MM.1S (cell line): ENCODE results near the gene ACTN1.

ENCODE experiments used
- CTCF ChIP-seq: fragments of 300-600 bp; sonication (generic); IDR thresholded peaks from 2 replicates; pipeline ENCODE4 v1.5.1; 2016; ENCODE audit warnings: antibody characterized with exemption, low read length, mixed read lengths
- EZH2phosphoT487 ChIP-seq: fragments of 300-600 bp; sonication (generic); IDR thresholded peaks from 2 replicates; pipeline ENCODE4 v1.6.1; 2018; ENCODE audit warnings: antibody characterized with exemption, low read length

DNA sequence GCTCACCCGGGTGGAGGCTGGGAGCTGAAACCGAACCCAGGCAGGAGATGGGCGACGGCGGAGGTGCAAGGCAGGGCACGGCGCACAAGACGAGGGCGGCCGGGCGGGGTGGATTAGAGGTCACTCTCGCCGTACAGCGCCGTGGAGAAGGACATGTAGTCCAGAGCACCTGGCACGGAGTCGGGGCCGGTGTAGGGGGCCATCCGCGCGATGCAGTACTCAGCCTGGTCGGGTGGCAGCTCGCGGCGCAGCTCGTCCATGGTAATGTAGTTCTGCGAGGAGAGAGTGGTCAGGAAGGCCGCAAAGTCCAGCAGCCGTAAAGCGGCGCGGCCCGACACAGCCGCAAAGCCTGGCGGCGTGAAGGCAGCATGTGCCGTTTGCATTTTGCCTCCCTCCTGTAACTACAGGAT lies 104.4 kb downstream of the ACTN1 start:
- TF ChIP-seq CTCF = no peak
- no peak for TF ChIP-seq EZH2phosphoT487
